Common myeloid progenitor, CD34-positive (primary cell): ENCODE measurements around the gene QPRT.
"Not testable (repeated sequence)": the region's sequence is repeated elsewhere in the genome, so short reads cannot be mapped to it uniquely, and the experiment has no call there.

ENCODE experiments used
- CTCF ChIA-PET: fragments of 350-600 bp; sonication (Branson Sonifier 250); formaldehyde crosslinking; loops from one replicate; lab custom pipeline; 2021; ENCODE audit warnings: antibody characterized with exemption; lab: Charles Lee
- POLR2A ChIA-PET: fragments of 350-600 bp; sonication (Branson Sonifier 250); formaldehyde crosslinking; loops from one replicate; lab custom pipeline; 2021; ENCODE audit warnings: antibody characterized with exemption; lab: Charles Lee
- DNase-seq, 3 donors: peaks; one replicate each; pipeline versions ENCODE4 v3.0.0 to v3.0.0-alpha.2; 2013
- H3K27ac ChIP-seq, 2 experiments: 1 replicate in 1 of 2; 2 replicates in 1 of 2; pipeline ENCODE4 v1.7.0; 2013; ENCODE audit warnings: inconsistent platforms in 2 of 2, low read length in 2 of 2, mild to moderate bottlenecking in 2 of 2, low read depth in 1 of 2, moderate library complexity in 1 of 2; ENCODE audit not compliant: severe bottlenecking in 2 of 2, insufficient read depth in 1 of 2, poor library complexity in 1 of 2
- H3K27me3 ChIP-seq, 5 experiments: replicated peaks in 2 of 5; 1 replicate in 3 of 5; 2 replicates in 2 of 5; pipeline versions ENCODE4 v1.6.1 to v1.7.0; 2013; ENCODE audit warnings: low read length in 4 of 5, mild to moderate bottlenecking in 2 of 5, moderate library complexity in 2 of 5, inconsistent platforms in 1 of 5; ENCODE audit not compliant: insufficient read depth in 5 of 5, control insufficient read depth in 4 of 5
- H3K36me3 ChIP-seq, 4 experiments: 1 replicate in 2 of 4; 2 replicates in 2 of 4; pipeline versions ENCODE4 v1.6.1 to v1.7.0; 2013; ENCODE audit warnings: low read length in 3 of 4, control low read depth in 1 of 4, mild to moderate bottlenecking in 1 of 4; ENCODE audit not compliant: control insufficient read depth in 4 of 4, insufficient read depth in 4 of 4
- H3K4me1 ChIP-seq, 4 experiments: 1 replicate in 3 of 4; 2 replicates in 1 of 4; pipeline versions ENCODE4 v1.6.1 to v1.7.1; 2013; ENCODE audit warnings: low read length in 3 of 4, mild to moderate bottlenecking in 3 of 4, control low read depth in 1 of 4, inconsistent platforms in 1 of 4, moderate library complexity in 1 of 4; ENCODE audit not compliant: control insufficient read depth in 4 of 4, insufficient read depth in 4 of 4; ENCODE audit errors: control extremely low read depth in 1 of 4
- H3K4me3 ChIP-seq, 7 experiments: 1 replicate in 4 of 7; 2 replicates in 3 of 7; pipeline versions ENCODE4 v1.5.1 to v1.7.0; 2013; ENCODE audit warnings: mild to moderate bottlenecking in 7 of 7, low read length in 6 of 7, moderate library complexity in 6 of 7, inconsistent platforms in 2 of 7, low read depth in 2 of 7, control low read depth in 1 of 7; ENCODE audit not compliant: insufficient read depth in 4 of 7, control insufficient read depth in 1 of 7; ENCODE audit errors: extremely low read depth in 1 of 7
- H3K9me3 ChIP-seq, 5 experiments: 1 replicate in 4 of 5; 2 replicates in 1 of 5; pipeline versions ENCODE4 v1.6.1 to v1.7.1; 2013; ENCODE audit warnings: low read length in 4 of 5, mild to moderate bottlenecking in 2 of 5, inconsistent platforms in 1 of 5, low read depth in 1 of 5, moderate library complexity in 1 of 5; ENCODE audit not compliant: control insufficient read depth in 4 of 5, insufficient read depth in 2 of 5; ENCODE audit errors: control extremely low read depth in 1 of 5
- WGBS: methylation state at CpG from one replicate; pipeline ENCODE4 v1.1.5; 2013; ENCODE audit not compliant: insufficient coverage; 5-methylcytosine and 5-hydroxymethylcytosine counted together

QPRT gene

DNA sequence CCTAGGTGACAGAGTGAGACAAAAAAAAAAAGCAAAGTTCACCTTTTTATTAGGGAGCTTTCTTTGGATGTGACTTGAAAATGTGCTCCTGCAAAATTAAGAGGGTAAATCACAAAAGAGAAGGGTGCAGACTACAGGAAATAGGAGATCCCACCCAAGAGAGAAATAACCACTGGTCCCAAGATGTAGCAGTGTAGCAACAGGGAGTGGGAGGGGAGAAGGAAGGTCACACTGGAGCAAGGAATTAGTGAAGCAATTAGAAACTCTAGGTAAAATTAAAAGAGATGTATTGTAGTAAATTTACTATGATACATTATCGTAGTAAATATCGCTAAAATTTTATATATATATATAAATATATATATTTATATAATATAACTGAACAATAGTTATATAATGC is 28.2 kb upstream of the QPRT start:
- H3K4me3 ChIP-seq = no peak overlapping the region
- no peak for DNase-seq
- no peaks in the 10 kb centered on the region for H3K9me3 ChIP-seq
- peaks cover 10 to 55% (median 30%) of the 10 kb centered on the region in 4 experiments for H3K4me1 ChIP-seq
- POLR2A ChIA-PET = interaction anchor here (0.6 to 0.7 kb wide), 2 partner anchors 13 to 16 kb away, joined by 3 to 4 read pairs; partner anchors contain the start of gene SPN
- CTCF ChIA-PET = interaction anchor here (2.4 kb wide), 1 partner anchor 9 kb away, joined by 13 read pairs; no protein-coding TSS in a partner anchor
- no peaks in the 10 kb centered on the region for H3K36me3 ChIP-seq
- H3K27me3 ChIP-seq = no peaks in the 10 kb centered on the region
- no CpG with 5 or more reads among the region's 2 CpGs for WGBS
- H3K27ac ChIP-seq = no peak overlapping the region

DNA sequence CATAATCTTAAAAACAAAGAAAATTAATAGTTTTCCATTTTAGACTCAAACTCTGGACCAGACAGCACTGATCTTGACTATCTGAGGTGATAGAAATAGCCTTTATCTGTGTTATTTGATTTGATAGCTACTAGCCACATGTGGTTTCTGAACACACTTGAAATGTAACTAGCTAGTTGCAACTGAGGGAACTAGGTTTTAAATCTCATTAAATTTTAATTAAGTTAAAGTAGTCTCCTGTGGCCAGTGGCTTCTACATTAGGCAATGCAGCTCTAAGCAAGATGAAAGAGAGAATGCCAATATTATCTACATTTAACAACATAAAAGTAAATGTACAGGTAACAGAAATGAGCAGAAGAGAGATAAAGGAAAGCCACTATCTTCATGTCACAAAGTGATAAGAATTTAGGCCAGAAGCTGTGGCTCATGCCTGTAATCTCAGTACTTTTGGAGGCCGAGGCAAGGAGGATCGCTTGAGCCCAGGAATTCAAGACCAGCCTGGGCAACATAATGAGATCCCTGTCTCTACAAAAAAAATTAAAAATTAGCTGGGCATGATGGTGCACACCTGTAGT is 27.1 kb upstream of the QPRT start:
- no peak overlapping the region for H3K27ac ChIP-seq
- H3K27me3 ChIP-seq = no peaks in the 10 kb centered on the region
- ChIA-PET POLR2A (interaction anchor here (0.7 to 1.2 kb wide), 3 partner anchors 10 to 80 kb away, joined by 3 to 4 read pairs (median 3); partner anchors contain the start of gene SPN), CTCF (interaction anchor here (0.6 to 2.4 kb wide), 7 partner anchors 10 to 105 kb away, joined by 3 to 13 read pairs (median 4); partner anchors contain the start of genes QPRT and SPN)
- no peaks in the 10 kb centered on the region for H3K36me3 ChIP-seq
- 60% methylated on average over 1 of the region's 2 CpGs for WGBS
- DNase-seq = no peak
- H3K9me3 ChIP-seq = no peaks in the 10 kb centered on the region
- H3K4me3 ChIP-seq = no peak overlapping the region
- peaks cover 10 to 52% (median 29%) of the 10 kb centered on the region in 4 experiments for H3K4me1 ChIP-seq

DNA sequence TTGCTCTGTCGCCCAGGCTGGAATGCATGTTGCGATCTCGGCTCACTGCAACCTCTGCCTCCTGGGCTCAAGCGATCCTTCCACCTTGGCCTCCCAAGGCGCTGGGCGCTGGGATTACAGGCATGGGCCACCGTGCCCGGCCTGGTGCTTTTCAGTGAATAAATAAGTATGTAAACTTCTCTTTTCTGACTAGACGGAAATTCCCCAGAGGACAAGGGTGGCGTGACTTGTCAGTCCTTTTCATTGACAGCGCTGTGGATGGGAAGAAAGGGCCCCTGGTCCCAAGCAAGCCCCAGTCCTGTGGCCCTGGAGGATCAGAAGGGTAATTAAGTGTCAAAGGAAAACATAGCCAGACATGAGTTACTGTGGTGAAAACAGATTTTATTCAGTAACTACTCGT is 25.5 kb upstream of the QPRT start:
- H3K27me3 ChIP-seq = no peaks in the 10 kb centered on the region
- H3K9me3 ChIP-seq = no peaks in the 10 kb centered on the region
- 18% methylated on average over 5 of the region's 12 CpGs for WGBS
- H3K4me3 ChIP-seq = peak overlapping the region in 1 of 7 experiments; percentile 38
- DNase-seq = peak; percentile 58 to 77 (median 77)
- POLR2A ChIA-PET = interaction anchor here (0.6 to 2.6 kb wide), 3 partner anchors 10 to 378 kb away, joined by 3 to 19 read pairs (median 6); partner anchors contain the start of gene SPN
- H3K27ac ChIP-seq = peak overlapping the region; percentile 5 to 22
- CTCF ChIA-PET = interaction anchor here (1.0 to 4.1 kb wide), 3 partner anchors 9 to 26 kb away, joined by 3 to 19 read pairs (median 14); partner anchors contain the start of genes QPRT and SPN
- H3K4me1 ChIP-seq = peaks cover 10 to 52% (median 30%) of the 10 kb centered on the region in 4 experiments
- no peaks in the 10 kb centered on the region for H3K36me3 ChIP-seq

DNA sequence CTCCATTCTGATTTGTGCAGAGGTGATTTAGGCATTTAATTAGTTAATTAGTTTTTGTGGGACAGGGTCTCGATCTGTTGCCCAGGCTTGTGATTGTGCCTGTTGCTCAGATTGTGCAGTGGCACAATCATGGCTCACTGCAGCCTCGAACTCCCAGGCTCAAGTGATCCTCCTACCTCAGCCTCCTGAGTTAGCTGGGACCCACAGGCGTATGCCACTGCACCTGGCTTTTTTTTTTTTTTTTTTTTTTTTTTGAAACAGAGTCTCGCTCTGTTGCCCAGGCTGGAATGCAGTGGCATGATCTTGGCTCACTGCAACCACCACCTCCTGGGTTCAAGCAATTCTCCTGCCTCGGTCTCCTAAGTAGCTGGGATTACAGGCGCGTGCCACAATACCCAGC is 25.1 kb upstream of the QPRT start:
- POLR2A ChIA-PET = interaction anchor here (0.6 to 2.6 kb wide), 2 partner anchors 10 to 20 kb away, joined by 3 to 19 read pairs; partner anchors contain the start of gene SPN
- CTCF ChIA-PET = interaction anchor here (1.0 to 4.1 kb wide), 4 partner anchors 9 to 47 kb away, joined by 3 to 19 read pairs (median 9); partner anchors contain the start of genes QPRT and SPN
- WGBS = 80% methylated on average over 2 of the region's 7 CpGs
- H3K36me3 ChIP-seq, DNase-seq, H3K4me3 ChIP-seq, H3K9me3 ChIP-seq, H3K27me3 ChIP-seq: not testable (repeated sequence)
- Histone ChIP-seq H3K27ac (peak overlapping the region; percentile 5 to 22), H3K4me1 (peaks cover 10 to 56% (median 34%) of the 10 kb centered on the region in 4 experiments)

DNA sequence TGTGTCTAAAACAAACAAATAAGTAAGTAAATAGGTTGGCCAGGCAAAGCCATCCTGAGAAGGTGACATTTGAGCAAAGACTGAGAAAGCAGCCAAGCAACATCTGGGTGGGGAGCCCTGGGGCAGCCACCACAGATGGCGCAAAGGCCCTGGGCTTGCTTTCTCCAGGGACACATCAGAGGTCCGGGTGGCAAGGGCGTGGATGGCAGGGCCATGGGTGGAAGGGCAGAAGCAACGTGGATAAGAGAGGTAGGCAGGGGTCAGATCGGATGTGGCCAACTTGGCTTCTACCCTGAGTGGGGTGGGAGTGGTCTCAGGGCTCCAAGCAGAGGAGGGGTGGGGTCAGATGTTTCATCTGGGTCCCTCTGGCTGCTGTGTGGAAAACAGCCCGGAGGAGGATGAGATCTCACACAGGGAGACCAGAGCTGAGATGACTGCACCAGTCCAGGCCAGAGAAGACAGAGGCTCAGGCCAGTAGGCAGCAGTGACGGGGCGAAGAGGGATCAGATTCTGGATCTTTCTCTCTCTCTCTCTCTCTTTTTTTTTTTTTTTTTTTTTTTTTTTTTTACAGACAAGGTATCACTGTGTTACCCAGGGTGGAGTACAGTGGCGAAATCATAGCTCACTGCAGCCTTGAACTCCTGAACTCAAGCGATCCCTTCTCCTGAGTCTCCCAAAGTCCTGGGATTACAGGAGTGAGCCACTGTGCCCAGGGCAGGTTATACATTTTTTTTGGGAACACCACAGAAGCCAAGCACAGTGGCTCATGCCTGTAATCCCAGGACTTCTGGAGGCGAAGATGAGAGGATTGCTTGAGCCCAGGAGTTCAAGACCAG is 22.1 kb upstream of the QPRT start:
- WGBS = 91% methylated on average over 10 of the region's 11 CpGs

DNA sequence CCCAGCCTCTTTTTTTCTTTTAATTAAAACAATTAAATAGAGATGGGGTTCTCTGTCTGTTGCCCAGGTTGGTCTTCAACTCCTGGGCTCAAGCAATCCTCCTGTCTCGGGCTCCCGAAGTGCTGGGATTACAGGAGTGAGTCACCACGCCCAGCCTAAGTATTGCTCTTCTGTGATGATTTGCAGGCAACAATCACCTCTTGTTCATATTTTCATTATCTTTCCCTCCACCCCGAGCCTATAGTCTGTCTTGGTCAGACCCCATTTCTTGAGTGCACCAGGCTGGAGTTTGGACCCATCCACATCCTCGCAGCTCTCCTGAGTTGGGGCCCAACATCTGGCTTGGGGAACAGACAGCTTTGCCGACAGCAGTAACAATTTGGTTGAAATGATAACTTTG is 20.3 kb upstream of the QPRT start:
- POLR2A ChIA-PET = no interaction called here
- H3K27me3 ChIP-seq = no peaks in the 10 kb centered on the region
- peaks cover 0 to 2% (median under 1%) of the 10 kb centered on the region in 4 experiments for H3K36me3 ChIP-seq
- WGBS = 100% methylated on average over 5 of the region's 6 CpGs
- H3K4me1 ChIP-seq = peaks cover 11 to 63% (median 51%) of the 10 kb centered on the region in 4 experiments
- no peak overlapping the region for H3K4me3 ChIP-seq
- no peak for DNase-seq
- no peaks in the 10 kb centered on the region for H3K9me3 ChIP-seq
- CTCF ChIA-PET = no interaction called here
- no peak overlapping the region for H3K27ac ChIP-seq

More for the DNA sequence above, 22.1 kb upstream of the QPRT start:
- Histone ChIP-seq H3K4me1 (peaks cover 11 to 57% (median 47%) of the 10 kb centered on the region in 4 experiments), H3K9me3 (no peaks in the 10 kb centered on the region), H3K27ac (no peak overlapping the region), H3K36me3 (no peaks in the 10 kb centered on the region), H3K4me3 (no peak overlapping the region), H3K27me3 (no peaks in the 10 kb centered on the region)
- DNase-seq = no peak
- ChIA-PET POLR2A (no interaction called here), CTCF (no interaction called here)
